HepG2 (cell line): ENCODE measurements around the gene FSCN2. TPM values are rescaled to one million over a fixed set of nuclear protein-coding genes. Genes with fewer than 3 reads are reported as not detected.

ENCODE experiments used
- BORCS8-MEF2B ChIP-seq: sonication (generic); formaldehyde crosslinking; IDR thresholded peaks from 2 replicates; pipeline ENCODE4 v1.8.0; 2022; ENCODE audit warnings: mild to moderate bottlenecking, missing genetic modification reagents
- ETV5 ChIP-seq: IDR thresholded peaks from 2 replicates; pipeline ENCODE4 v1.6.1; 2018; ENCODE audit warnings: missing biosample characterization, missing genetic modification reagents, inconsistent platforms, borderline replicate concordance
- MTF1 ChIP-seq: sonication (generic); formaldehyde crosslinking; IDR thresholded peaks from 2 replicates; pipeline ENCODE4 v1.5.0; 2020; ENCODE audit warnings: missing genetic modification reagents
- NR2F6 ChIP-seq, 2 experiments: IDR thresholded peaks; 2 replicates each; pipeline ENCODE4 v1.6.1; 2016; ENCODE audit warnings: antibody characterized with exemption in 1 of 2, mild to moderate bottlenecking in 1 of 2
- PCBP2 ChIP-seq: fragments of 200-400 bp; formaldehyde crosslinking; optimal IDR thresholded peaks from 2 replicates; pipeline ENCODE3; 2018; ENCODE audit warnings: low read length, low read depth; ENCODE audit not compliant: poor library complexity, severe bottlenecking
- PLRG1 ChIP-seq: fragments of 450-650 bp; conservative IDR thresholded peaks from 2 replicates; pipeline ENCODE4 v1.6.1; 2016
- POLR2G ChIP-seq: fragments of 200-400 bp; formaldehyde crosslinking; IDR thresholded peaks from 2 replicates; pipeline ENCODE4 v1.6.1; 2018; ENCODE audit warnings: mild to moderate bottlenecking, low read depth, low read length, moderate library complexity
- RARG ChIP-seq: sonication (generic); formaldehyde crosslinking; IDR thresholded peaks from 2 replicates; pipeline ENCODE4 v1.4.0; 2020; ENCODE audit warnings: low read depth, mild to moderate bottlenecking, missing genetic modification reagents
- SAP130 ChIP-seq: IDR thresholded peaks from 2 replicates; pipeline ENCODE4 v1.6.1; 2016; ENCODE audit warnings: low read depth
- THAP11 ChIP-seq: IDR thresholded peaks from 2 replicates; pipeline ENCODE4 v1.6.1; 2016; ENCODE audit warnings: missing biosample characterization, missing genetic modification reagents
- XRCC5 ChIP-seq: fragments of 200-400 bp; formaldehyde crosslinking; optimal IDR thresholded peaks from 2 replicates; pipeline ENCODE3; 2017; ENCODE audit warnings: mild to moderate bottlenecking, low read length
- ZFP41 ChIP-seq: sonication (generic); formaldehyde crosslinking; IDR thresholded peaks from 2 replicates; pipeline ENCODE4 v1.4.0; 2020; ENCODE audit warnings: mild to moderate bottlenecking, missing genetic modification reagents, borderline replicate concordance
- ZSCAN30 ChIP-seq: sonication (generic); formaldehyde crosslinking; IDR thresholded peaks from 2 replicates; pipeline ENCODE4 v1.5.0; 2020; ENCODE audit warnings: mild to moderate bottlenecking, missing genetic modification reagents
- polyA plus RNA-seq, 8 experiments: library from polyadenylated mRNA; depleted of rRNA in 3 of 8; stranded (reverse) in 7 of 8; unstranded in 1 of 8; fragments of >200 nt; fragmentation: Illumina TruSeq in 4 of 8; extraction: Trizol in 4 of 8; gene quantifications; 2 replicates each; pipeline versions ENCODE4 v1.2.1 to v1.2.3, GENCODE V29; 2011 to 2016; ENCODE audit warnings: low read depth in 4 of 8, missing spikeins in 1 of 8, mixed read lengths in 1 of 8; ENCODE audit not compliant: insufficient read depth in 1 of 8
- total RNA-seq, 5 experiments: library from RNA; depleted of rRNA; stranded (reverse); fragments of >200 nt; fragmentation: Illumina TruSeq; extraction: Trizol; gene quantifications; 2 replicates each; pipeline ENCODE4 v1.2.3, GENCODE V29; 2016; ENCODE audit warnings: low read depth in 1 of 5
- TF ChIP-seq, protein P1 (sequence below): IDR thresholded peaks from 2 replicates; pipeline ENCODE4 v1.4.0; 2020; ENCODE audit warnings: mild to moderate bottlenecking, missing genetic modification reagents
- TF ChIP-seq, protein P2 (sequence below): sonication (generic); formaldehyde crosslinking; IDR thresholded peaks from 2 replicates; pipeline ENCODE4 v1.4.0; 2020; ENCODE audit warnings: missing genetic modification reagents, low read depth, mild to moderate bottlenecking, borderline replicate concordance
- TF ChIP-seq, protein P3 (sequence below): sonication (generic); formaldehyde crosslinking; IDR thresholded peaks from 2 replicates; pipeline ENCODE4 v1.5.1; 2020; ENCODE audit warnings: missing genetic modification reagents, mild to moderate bottlenecking, borderline replicate concordance
- TF ChIP-seq, protein P4 (sequence below): sonication (generic); formaldehyde crosslinking; IDR thresholded peaks from 2 replicates; pipeline ENCODE4 v1.4.0; 2020; ENCODE audit warnings: mild to moderate bottlenecking, missing genetic modification reagents
- TF ChIP-seq, protein P5 (sequence below): IDR thresholded peaks from 2 replicates; pipeline ENCODE4 v1.6.1; 2016; ENCODE audit warnings: missing genetic modification reagents, missing compliant biosample characterization
- TF ChIP-seq, protein P6 (sequence below): IDR thresholded peaks from 2 replicates; pipeline ENCODE4 v1.6.1; 2012; ENCODE audit warnings: low read depth, low read length, improper control_type of control experiment

The FSCN2 gene
- total and polyA plus RNA-seq, 2 of the 13 experiments (the other 11 are each of a cell fraction or from before 2014, with no cell fraction given) = 0.09 TPM; not detected in 1

DNA sequence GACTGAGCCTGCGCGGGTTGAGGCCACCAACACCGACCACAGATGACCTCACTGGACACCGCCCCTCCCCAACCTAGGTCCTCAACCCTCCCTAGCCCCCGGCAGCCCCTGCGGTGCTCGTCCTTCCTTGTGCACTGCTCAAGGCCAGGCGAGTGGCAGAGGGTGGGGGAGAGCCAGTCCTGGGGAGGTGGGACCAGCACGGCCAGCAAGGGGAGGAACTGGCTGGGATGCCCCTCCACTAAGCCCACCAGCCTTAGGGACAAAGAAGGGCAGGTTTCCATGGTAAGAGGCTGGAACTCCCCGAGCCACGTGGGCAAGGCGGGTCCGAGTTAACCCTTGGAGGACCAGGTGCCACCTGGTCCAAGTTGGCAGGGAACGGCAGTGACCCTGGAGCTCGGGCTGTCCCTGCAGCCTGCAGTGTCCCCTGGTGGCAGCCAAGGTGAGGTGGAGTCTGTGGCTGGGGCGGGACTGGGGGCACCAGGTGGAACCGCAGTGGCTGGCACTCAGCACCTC lies 9.2 kb downstream of the FSCN2 start (continued):
- TF ChIP-seq, protein P1, sequence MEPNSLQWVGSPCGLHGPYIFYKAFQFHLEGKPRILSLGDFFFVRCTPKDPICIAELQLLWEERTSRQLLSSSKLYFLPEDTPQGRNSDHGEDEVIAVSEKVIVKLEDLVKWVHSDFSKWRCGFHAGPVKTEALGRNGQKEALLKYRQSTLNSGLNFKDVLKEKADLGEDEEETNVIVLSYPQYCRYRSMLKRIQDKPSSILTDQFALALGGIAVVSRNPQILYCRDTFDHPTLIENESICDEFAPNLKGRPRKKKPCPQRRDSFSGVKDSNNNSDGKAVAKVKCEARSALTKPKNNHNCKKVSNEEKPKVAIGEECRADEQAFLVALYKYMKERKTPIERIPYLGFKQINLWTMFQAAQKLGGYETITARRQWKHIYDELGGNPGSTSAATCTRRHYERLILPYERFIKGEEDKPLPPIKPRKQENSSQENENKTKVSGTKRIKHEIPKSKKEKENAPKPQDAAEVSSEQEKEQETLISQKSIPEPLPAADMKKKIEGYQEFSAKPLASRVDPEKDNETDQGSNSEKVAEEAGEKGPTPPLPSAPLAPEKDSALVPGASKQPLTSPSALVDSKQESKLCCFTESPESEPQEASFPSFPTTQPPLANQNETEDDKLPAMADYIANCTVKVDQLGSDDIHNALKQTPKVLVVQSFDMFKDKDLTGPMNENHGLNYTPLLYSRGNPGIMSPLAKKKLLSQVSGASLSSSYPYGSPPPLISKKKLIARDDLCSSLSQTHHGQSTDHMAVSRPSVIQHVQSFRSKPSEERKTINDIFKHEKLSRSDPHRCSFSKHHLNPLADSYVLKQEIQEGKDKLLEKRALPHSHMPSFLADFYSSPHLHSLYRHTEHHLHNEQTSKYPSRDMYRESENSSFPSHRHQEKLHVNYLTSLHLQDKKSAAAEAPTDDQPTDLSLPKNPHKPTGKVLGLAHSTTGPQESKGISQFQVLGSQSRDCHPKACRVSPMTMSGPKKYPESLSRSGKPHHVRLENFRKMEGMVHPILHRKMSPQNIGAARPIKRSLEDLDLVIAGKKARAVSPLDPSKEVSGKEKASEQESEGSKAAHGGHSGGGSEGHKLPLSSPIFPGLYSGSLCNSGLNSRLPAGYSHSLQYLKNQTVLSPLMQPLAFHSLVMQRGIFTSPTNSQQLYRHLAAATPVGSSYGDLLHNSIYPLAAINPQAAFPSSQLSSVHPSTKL (CRISPR knock-in tag) = no peak
- 0 out of 2 replicates have a peak, but pooled peaks have one; percentile 24 for TF ChIP-seq BORCS8-MEF2B (CRISPR knock-in tag)
- no peak for TF ChIP-seq ZFP41 (CRISPR knock-in tag)
- TF ChIP-seq SAP130 = no peak
- no peak for TF ChIP-seq THAP11
- TF ChIP-seq, protein P2, sequence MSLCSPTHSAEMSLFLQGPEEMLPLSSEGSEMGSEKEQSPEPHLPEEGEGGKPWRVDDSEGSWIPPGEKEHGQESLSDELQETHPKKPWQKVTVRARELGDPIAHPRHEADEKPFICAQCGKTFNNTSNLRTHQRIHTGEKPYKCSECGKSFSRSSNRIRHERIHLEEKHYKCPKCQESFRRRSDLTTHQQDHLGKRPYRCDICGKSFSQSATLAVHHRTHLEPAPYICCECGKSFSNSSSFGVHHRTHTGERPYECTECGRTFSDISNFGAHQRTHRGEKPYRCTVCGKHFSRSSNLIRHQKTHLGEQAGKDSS = 0 out of 2 replicates have a peak, but pooled peaks have one; percentile 29
- TF ChIP-seq, protein P3, sequence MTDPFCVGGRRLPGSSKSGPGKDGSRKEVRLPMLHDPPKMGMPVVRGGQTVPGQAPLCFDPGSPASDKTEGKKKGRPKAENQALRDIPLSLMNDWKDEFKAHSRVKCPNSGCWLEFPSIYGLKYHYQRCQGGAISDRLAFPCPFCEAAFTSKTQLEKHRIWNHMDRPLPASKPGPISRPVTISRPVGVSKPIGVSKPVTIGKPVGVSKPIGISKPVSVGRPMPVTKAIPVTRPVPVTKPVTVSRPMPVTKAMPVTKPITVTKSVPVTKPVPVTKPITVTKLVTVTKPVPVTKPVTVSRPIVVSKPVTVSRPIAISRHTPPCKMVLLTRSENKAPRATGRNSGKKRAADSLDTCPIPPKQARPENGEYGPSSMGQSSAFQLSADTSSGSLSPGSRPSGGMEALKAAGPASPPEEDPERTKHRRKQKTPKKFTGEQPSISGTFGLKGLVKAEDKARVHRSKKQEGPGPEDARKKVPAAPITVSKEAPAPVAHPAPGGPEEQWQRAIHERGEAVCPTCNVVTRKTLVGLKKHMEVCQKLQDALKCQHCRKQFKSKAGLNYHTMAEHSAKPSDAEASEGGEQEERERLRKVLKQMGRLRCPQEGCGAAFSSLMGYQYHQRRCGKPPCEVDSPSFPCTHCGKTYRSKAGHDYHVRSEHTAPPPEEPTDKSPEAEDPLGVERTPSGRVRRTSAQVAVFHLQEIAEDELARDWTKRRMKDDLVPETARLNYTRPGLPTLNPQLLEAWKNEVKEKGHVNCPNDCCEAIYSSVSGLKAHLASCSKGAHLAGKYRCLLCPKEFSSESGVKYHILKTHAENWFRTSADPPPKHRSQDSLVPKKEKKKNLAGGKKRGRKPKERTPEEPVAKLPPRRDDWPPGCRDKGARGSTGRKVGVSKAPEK (CRISPR knock-in tag) = no peak
- TF ChIP-seq ETV5 (CRISPR knock-in tag) = no peak
- no peak for TF ChIP-seq NR2F6 (IDR thresholded peaks at IDR 0.05)
- TF ChIP-seq NR2F6 (CRISPR knock-in tag; IDR thresholded peaks at IDR 0.05) = 0 out of 2 replicates have a peak, but pooled peaks have one; percentile 33
- no peak for TF ChIP-seq RARG (CRISPR knock-in tag)
- peak; percentile 35 for TF ChIP-seq XRCC5
- no peak for TF ChIP-seq MTF1 (CRISPR knock-in tag)
- TF ChIP-seq, protein P4, sequence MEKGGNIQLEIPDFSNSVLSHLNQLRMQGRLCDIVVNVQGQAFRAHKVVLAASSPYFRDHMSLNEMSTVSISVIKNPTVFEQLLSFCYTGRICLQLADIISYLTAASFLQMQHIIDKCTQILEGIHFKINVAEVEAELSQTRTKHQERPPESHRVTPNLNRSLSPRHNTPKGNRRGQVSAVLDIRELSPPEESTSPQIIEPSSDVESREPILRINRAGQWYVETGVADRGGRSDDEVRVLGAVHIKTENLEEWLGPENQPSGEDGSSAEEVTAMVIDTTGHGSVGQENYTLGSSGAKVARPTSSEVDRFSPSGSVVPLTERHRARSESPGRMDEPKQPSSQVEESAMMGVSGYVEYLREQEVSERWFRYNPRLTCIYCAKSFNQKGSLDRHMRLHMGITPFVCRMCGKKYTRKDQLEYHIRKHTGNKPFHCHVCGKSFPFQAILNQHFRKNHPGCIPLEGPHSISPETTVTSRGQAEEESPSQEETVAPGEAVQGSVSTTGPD (CRISPR knock-in tag) = no peak
- TF ChIP-seq PCBP2 = no peak
- peak; percentile 33 for TF ChIP-seq POLR2G
- TF ChIP-seq, protein P5, sequence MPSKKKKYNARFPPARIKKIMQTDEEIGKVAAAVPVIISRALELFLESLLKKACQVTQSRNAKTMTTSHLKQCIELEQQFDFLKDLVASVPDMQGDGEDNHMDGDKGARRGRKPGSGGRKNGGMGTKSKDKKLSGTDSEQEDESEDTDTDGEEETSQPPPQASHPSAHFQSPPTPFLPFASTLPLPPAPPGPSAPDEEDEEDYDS (CRISPR knock-in tag) = no peak
- no peak for TF ChIP-seq PLRG1
- TF ChIP-seq, protein P6, sequence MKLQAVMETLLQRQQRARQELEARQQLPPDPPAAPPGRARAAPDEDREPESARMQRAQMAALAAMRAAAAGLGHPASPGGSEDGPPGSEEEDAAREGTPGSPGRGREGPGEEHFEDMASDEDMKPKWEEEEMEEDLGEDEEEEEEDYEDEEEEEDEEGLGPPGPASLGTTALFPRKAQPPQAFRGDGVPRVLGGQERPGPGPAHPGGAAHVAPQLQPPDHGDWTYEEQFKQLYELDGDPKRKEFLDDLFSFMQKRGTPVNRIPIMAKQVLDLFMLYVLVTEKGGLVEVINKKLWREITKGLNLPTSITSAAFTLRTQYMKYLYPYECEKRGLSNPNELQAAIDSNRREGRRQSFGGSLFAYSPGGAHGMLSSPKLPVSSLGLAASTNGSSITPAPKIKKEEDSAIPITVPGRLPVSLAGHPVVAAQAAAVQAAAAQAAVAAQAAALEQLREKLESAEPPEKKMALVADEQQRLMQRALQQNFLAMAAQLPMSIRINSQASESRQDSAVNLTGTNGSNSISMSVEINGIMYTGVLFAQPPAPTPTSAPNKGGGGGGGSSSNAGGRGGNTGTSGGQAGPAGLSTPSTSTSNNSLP = no peak
- TF ChIP-seq ZSCAN30 = no peak
